Measurements from ENCODE around the gene TULP3. TPM values are rescaled to one million over a fixed set of nuclear protein-coding genes. Genes with fewer than 3 reads are reported as not detected.

Gene TULP3
- total and polyA plus RNA-seq, 2 donors (not counting 3 experiments of a cell fraction or from before 2014, with no cell fraction given) = 30.8 to 31.0 TPM

- H3K9me3 ChIP-seq (replicated peaks; ENCODE audit: control insufficient read depth, insufficient read depth, low read length) = no peaks in the 10 kb centered on the region
- DNase-seq (ENCODE audit: low read depth, low spot score) (no peak), FAIRE-seq (no peak)
- no peaks in the 10 kb centered on the region for H4K20me1 ChIP-seq (replicated peaks; ENCODE audit: control insufficient read depth, extremely low read depth, insufficient read depth, low read length)
- no peak overlapping the region for H3K9ac ChIP-seq (replicated peaks; ENCODE audit: extremely low read depth, insufficient read depth, low read length)
- no peaks in the 10 kb centered on the region for H3K9me1 ChIP-seq (replicated peaks; ENCODE audit: control insufficient read depth, extremely low read depth, insufficient read depth, low read length)
- H3K79me2 ChIP-seq (ENCODE audit: control insufficient read depth, insufficient read depth, low read length) = peaks cover 29% of the 10 kb centered on the region
- no peak for TF ChIP-seq POLR2A (IDR thresholded peaks at IDR 0.05; ENCODE audit: low read depth, low read length)
- no peak for TF ChIP-seq CTCF (IDR thresholded peaks at IDR 0.05; ENCODE audit: extremely low read depth in 1 of 2, insufficient read depth in 1 of 2, low read depth in 1 of 2, low read length in 2 of 2)
- no peak for TF ChIP-seq GATA2 (IDR thresholded peaks at IDR 0.05; ENCODE audit: insufficient read depth, insufficient read length, low read depth, low read length)
- TF ChIP-seq POLR2AphosphoS5 (IDR thresholded peaks at IDR 0.05; ENCODE audit: insufficient read depth, low read depth, low read length) = no peak
- no peak for TF ChIP-seq JUN (IDR thresholded peaks at IDR 0.05; ENCODE audit: borderline replicate concordance, insufficient read depth, insufficient read length, low read depth)
- TF ChIP-seq EZH2 (IDR thresholded peaks at IDR 0.05; ENCODE audit: borderline replicate concordance, low read depth, low read length, severe bottlenecking) = no peak
- no peak for TF ChIP-seq MYC (IDR thresholded peaks at IDR 0.05; ENCODE audit: low read depth, low read length)
- no peak for TF ChIP-seq FOS (IDR thresholded peaks at IDR 0.05; ENCODE audit: borderline replicate concordance, insufficient read depth, low read length)
- no peak for TF ChIP-seq MAX (IDR thresholded peaks at IDR 0.05; ENCODE audit: insufficient read depth, insufficient read length)
- no TSS peak for BruUV-seq (replicated peaks)
- CTCF ChIA-PET = no interaction called here
- no peak overlapping the region for H2AFZ ChIP-seq (ENCODE audit: low read depth, low read length)
- dilution Hi-C loops (cut with MboI; ENCODE audit: extremely low pct_ligation_motif_present, low sequenced_read_pairs) (no loop called here), intact Hi-C loops (cut with micrococcal nuclease) (no loop called here)
- H3K4me1 ChIP-seq (ENCODE audit: control insufficient read depth, extremely low read depth, insufficient read depth, low read length) = peaks cover 10% of the 10 kb centered on the region
- H3K4me2 ChIP-seq (ENCODE audit: insufficient read depth, low read length) = no peak overlapping the region
- POLR2A ChIA-PET = no interaction called here
- no peak overlapping the region for H3K27ac ChIP-seq (ENCODE audit: insufficient read depth, low read depth, low read length)
- H3K27me3 ChIP-seq (ENCODE audit: control insufficient read depth in 2 of 2, insufficient read depth in 2 of 2, low read length in 2 of 2) = no peaks in the 10 kb centered on the region
- peaks cover 0 to 3% of the 10 kb centered on the region in 2 experiments for H3K36me3 ChIP-seq (ENCODE audit: control insufficient read depth in 2 of 2, extremely low read depth in 1 of 2, insufficient read depth in 2 of 2, low read length in 2 of 2)
- H3K4me3 ChIP-seq (replicated peaks in 1 of 3; ENCODE audit: insufficient read depth in 1 of 3, low read depth in 1 of 3, low read length in 3 of 3) = no peak overlapping the region
These were observed 94.0 kb downstream of the TULP3 start for GRCh38 chr12:2984698-2985097.

Data from endothelial cell of umbilical vein (primary cell).